HG03175 (cell line): ENCODE data around the gene TULP4.
A peak's percentile ranks its signal among the peaks of the same experiment; 100 is the strongest.

Experiments used
- ATAC-seq: cut with Tn5 transposase; IDR thresholded peaks from one replicate; pipeline ENCODE4 v1.9.1; 2021; ENCODE audit warnings: mild to moderate bottlenecking, moderate library complexity; ENCODE audit not compliant: unreplicated experiment

The TULP4 gene

GRCh38 chr6:158353883-158354877 lies 41.9 kb downstream of the TULP4 start:
- no peak for ATAC-seq

DNA sequence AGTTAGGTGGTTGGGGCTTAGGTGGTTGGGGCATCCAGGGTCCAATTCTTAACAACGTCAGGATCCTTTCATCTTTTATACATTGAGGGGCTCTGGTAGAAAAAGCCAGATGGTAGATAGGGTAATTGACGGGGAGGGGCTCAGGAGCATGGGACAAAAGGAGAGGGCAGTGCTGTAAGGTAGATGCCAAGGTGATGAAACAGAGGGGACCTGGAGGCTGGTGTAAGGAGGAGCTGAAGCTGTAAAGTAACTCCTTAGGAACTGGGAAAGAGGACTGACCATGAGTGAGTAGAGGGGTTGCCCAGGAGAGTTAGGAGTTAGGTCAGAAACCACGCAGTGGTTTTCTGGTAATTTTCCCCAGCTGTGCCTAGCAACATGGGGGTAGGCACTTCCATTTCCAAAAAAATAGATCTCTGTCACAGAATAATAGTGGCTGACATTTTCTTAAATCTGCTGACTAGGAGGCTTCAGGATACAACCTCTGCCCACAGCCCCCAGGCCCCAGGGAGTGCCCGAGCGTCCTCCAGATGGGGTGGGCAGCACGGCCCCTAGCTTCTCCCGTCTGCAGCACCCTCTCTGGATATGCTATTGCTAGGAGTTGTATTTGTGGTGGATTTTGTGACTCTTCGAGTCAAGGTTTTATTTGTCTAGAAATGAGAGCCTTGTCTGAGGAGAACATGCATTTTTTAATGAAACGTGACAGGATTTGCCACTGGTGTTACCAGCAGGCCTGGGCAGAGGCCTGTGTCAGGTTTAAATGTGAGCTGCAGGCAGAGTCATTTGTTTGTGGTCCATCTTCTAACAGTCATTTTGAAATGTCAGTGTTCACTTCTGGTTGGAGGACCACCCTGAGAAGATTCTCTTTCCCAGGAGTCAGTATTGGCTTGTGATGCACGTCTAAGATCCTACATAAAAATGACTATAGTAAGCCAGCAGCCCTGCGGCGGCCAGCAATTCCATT lies 44.6 kb downstream of the TULP4 start:
- no peak for ATAC-seq

DNA sequence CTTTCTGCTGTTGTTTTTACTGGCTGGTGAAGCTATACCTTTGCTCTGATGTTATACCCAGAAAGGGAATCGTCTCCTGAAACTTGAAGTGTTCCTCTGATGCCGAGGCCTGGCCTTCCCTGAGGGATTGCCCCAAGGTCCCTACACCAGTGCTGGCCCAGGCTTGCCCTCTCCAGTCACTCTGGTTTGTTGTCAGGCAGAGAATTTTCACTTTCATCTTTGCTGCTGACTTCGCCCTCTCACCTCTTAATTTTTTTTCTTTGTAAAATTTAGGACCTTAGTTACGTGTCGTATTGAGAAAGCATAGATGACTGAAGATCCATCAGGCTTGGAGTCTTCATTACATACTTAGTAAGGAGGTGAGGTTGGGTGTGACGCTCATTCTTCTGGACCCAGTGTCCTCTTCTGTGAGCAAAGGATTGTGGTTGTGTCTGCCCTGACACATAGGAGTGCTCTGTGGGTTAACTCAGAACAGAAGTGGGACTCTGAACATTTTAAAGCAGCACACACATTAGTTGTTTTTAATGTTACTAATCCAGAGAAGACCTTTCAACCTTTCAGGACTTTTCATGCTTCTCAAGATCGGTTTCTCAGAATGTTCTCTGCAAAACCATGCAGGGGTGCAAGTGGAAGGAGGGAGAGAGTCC lies 45.4 kb downstream of the TULP4 start:
- peak; percentile 64 for ATAC-seq

DNA sequence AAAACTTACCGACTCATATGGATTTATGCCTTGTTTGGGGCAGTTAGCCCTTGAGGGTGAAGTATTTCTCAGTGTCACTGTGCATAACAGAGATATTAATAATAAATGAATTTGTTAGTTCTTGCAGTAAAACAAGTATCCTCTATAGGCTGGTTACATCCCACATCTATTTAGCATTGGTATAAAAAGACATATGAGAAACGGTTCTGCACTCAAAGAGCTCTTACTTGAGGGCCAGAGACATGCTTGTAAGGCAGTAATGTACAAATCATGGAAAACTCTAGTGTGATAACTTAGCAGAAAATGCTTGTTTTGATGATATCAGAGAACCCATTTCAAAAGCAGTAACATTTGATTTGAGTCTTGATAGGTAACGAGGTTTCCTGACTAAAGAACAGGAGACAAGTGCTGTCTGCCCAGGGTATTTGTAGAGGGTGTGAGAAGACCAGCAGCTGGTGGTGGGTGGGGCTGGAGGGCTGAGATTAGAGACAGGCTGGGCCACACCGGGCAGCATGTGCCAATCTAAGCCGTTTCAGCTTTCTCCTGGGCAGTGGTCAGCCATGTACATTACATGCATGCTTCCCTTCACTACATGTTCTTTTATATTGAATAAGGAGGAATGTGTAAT lies 46.3 kb downstream of the TULP4 start:
- no peak for ATAC-seq

GRCh38 chr6:158361068-158361467 lies 48.8 kb downstream of the TULP4 start:
- ATAC-seq, result no peak

DNA sequence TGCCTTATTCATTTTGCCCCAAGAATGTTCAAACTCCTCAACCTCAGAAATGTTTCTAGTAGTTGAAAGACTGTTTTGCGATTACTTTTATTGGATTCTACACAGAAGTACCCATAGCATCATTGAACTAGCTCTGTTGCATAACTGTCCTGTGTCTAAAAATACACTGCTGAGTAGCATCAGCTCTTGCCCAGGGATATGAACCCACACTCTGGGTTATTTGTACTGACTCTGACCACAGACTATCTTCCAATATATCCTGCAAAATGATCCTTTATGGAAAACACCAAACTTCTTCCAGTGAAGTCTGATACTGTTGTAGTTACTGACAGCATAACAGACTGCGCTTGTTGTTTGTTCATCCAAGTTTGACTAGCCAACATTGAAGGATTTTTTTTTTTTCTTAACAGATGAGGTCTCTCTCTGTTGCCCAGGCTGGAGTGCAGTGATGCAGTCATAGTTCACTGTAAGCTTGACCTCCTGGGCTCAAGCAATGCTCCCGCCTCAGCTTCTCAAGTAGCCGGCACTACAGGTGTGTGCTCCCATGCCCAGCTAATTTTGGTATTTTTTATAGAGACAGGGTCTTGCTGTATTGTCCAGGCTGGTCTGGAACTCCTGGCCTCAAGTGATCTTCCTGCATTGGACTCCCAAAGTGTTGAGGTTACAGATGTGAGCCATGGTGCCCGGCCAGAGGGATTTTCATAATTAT lies 49.9 kb downstream of the TULP4 start:
- no peak for ATAC-seq

- no peak for ATAC-seq
These were observed 54.1 kb downstream of the TULP4 start for GRCh38 chr6:158366363-158366762.

DNA sequence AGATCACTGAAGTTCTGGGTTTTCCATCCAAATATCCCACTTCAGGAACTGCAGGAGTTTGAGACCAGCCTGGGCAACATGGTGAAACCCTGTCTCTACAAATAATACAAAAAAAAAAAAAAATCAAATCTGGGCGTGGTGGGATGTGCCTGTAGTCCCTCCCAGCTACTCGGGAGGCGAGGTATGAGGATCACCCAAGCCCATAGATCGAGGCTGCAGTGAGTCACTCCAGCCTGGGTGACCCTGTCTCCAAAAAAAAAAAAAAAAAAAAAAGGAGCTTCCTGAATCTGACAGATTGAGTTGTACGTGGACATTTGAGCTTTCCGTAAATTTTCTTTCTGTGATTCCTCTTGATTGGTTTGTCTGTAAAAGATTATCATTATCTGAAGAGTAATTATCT lies 55.6 kb downstream of the TULP4 start:
- ATAC-seq, result no peak

GRCh38 chr6:158369241-158369640 lies 57.0 kb downstream of the TULP4 start:
- no peak for ATAC-seq

GRCh38 chr6:158370805-158371204 lies 58.5 kb downstream of the TULP4 start:
- no peak for ATAC-seq

DNA sequence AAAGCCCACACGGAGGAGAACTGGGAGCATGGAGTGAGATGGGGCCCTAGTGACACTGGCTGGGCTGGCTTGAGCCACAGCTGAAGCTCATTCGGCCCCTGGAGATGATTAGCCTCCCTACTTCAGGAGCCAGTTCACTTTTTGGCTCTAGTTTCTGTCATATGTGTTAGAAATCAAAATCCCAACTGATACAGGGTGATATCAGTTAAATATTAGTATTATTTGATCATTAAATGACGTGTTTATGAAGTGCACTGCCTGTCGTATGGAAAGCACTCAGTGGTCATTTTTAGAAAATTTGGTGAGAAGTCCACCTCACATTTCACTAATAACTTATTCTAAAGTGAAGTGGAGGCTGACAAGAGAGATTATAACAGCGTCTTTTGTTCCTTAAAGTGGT lies 59.0 kb downstream of the TULP4 start:
- no peak for ATAC-seq

GRCh38 chr6:158372574-158372973 lies 60.3 kb downstream of the TULP4 start:
- no peak for ATAC-seq

GRCh38 chr6:158373214-158373613 lies 60.9 kb downstream of the TULP4 start:
- no peak for ATAC-seq

DNA sequence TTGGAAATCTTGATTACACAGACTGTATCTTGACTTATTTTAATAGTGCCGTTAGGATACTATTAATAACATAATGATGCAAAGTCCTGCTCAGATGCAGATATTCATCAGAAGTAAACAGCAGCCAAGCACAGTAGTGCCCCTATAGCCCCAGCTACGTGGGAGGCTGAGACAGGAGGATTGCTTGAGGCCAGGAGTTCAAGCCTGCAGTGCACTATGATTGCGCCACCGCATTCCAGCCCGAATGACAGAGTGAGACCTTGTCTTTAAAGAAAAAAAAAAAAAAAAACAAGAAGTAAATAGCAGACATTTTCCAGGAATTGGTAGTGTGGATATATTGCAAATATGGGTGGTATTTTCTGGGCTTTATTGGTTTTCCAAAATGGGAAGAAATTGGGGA lies 61.8 kb downstream of the TULP4 start:
- no peak for ATAC-seq

- ATAC-seq, result no peak
These were observed 64.4 kb downstream of the TULP4 start for GRCh38 chr6:158376631-158377081.

- no peak for ATAC-seq
These were observed 65.6 kb downstream of the TULP4 start for GRCh38 chr6:158377860-158378259.

- ATAC-seq, result no peak
These were observed 67.1 kb downstream of the TULP4 start for GRCh38 chr6:158379336-158379735.

DNA sequence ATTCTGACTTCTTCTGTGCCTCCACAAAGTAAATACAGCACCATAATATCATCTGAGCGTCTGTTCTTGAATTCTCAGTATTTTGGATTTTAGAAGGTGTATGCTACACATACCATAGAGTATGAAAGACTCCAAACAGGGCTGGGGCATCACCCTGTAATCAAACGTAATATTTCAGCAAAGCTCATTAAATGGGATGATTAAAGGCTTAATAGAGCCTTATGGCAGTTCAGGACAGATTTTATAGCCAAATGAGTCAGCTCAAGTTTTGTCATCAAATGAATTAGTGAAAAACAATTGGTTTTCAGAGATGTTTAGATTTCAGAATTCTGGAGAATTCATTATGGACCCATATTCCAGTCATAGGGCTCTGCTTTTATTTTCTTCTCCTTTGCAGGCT lies 68.9 kb downstream of the TULP4 start:
- no peak for ATAC-seq

GRCh38 chr6:158382491-158382890 lies 70.2 kb downstream of the TULP4 start:
- no peak for ATAC-seq

- no peak for ATAC-seq
These were observed 70.8 kb downstream of the TULP4 start for GRCh38 chr6:158383057-158383456.
